Nephron (organoid): Measurements from ENCODE around the gene ADARB2.

ENCODE experiments used
- H3K27ac Mint-ChIP-seq, 3 experiments: 2 replicates each; pipeline ENCODE4 v1.8.0; 2020; ENCODE audit warnings: mixed read lengths in 3 of 3, mild to moderate bottlenecking in 2 of 3, moderate library complexity in 1 of 3
- H3K27me3 Mint-ChIP-seq: 2 replicates; pipeline ENCODE4 v1.8.0; 2021; ENCODE audit warnings: low read depth, mild to moderate bottlenecking, moderate library complexity, mixed read lengths
- H3K36me3 Mint-ChIP-seq: 2 replicates; pipeline ENCODE4 v1.8.0; 2020; ENCODE audit warnings: low read depth, mixed read lengths
- H3K4me1 Mint-ChIP-seq: 2 replicates; pipeline ENCODE4 v1.8.0; 2020; ENCODE audit warnings: mixed read lengths
- H3K4me3 Mint-ChIP-seq, 3 experiments: 2 replicates each; pipeline ENCODE4 v1.8.0; 2020; ENCODE audit warnings: mild to moderate bottlenecking in 3 of 3, mixed read lengths in 3 of 3, moderate library complexity in 2 of 3
- H3K9me3 Mint-ChIP-seq: 2 replicates; pipeline ENCODE4 v1.8.0; 2020; ENCODE audit warnings: mixed read lengths
- CTCF ChIP-seq, 3 experiments: fragments of 200-600 bp; sonication (generic); IDR thresholded peaks; one replicate each; pipeline ENCODE4 v1.5.0; 2021; ENCODE audit warnings: antibody characterized with exemption in 3 of 3; ENCODE audit not compliant: unreplicated experiment in 3 of 3

The ADARB2 gene

GRCh38 chr10:1632141-1632540 is 105.2 kb downstream of the ADARB2 start:
- no peaks in the 10 kb centered on the region for H3K9me3 Mint-ChIP-seq
- H3K4me3 Mint-ChIP-seq = no peak overlapping the region
- TF ChIP-seq CTCF (IDR thresholded peaks at IDR 0.05; ENCODE audit: unreplicated experiment in 3 of 3) = no peak
- H3K4me1 Mint-ChIP-seq = no peaks in the 10 kb centered on the region
- H3K27ac Mint-ChIP-seq = no peak overlapping the region
- H3K36me3 Mint-ChIP-seq = no peaks in the 10 kb centered on the region
- peaks cover 33% of the 10 kb centered on the region for H3K27me3 Mint-ChIP-seq

- Mint-ChIP-seq H3K9me3 (no peaks in the 10 kb centered on the region), H3K4me1 (no peaks in the 10 kb centered on the region), H3K36me3 (no peaks in the 10 kb centered on the region), H3K4me3 (no peak overlapping the region), H3K27ac (no peak overlapping the region), H3K27me3 (peaks cover 34% of the 10 kb centered on the region)
- TF ChIP-seq CTCF (IDR thresholded peaks at IDR 0.05; ENCODE audit: unreplicated experiment in 3 of 3) = no peak
Measured at GRCh38 chr10:1631282-1631681, 106.0 kb downstream of the ADARB2 start.

- peaks cover 28% of the 10 kb centered on the region for H3K27me3 Mint-ChIP-seq
- no peak overlapping the region for H3K4me3 Mint-ChIP-seq
- H3K4me1 Mint-ChIP-seq = no peaks in the 10 kb centered on the region
- TF ChIP-seq CTCF (IDR thresholded peaks at IDR 0.05; ENCODE audit: unreplicated experiment in 3 of 3) = no peak
- no peaks in the 10 kb centered on the region for H3K36me3 Mint-ChIP-seq
- no peaks in the 10 kb centered on the region for H3K9me3 Mint-ChIP-seq
- H3K27ac Mint-ChIP-seq = no peak overlapping the region
Measured at GRCh38 chr10:1630304-1630703, 107.0 kb downstream of the ADARB2 start.

GRCh38 chr10:1629326-1630198 is 107.8 kb downstream of the ADARB2 start:
- H3K27me3 Mint-ChIP-seq = peaks cover 22% of the 10 kb centered on the region
- H3K9me3 Mint-ChIP-seq = no peaks in the 10 kb centered on the region
- no peak overlapping the region for H3K27ac Mint-ChIP-seq
- TF ChIP-seq CTCF (IDR thresholded peaks at IDR 0.05; ENCODE audit: unreplicated experiment in 3 of 3) = no peak
- no peaks in the 10 kb centered on the region for H3K36me3 Mint-ChIP-seq
- H3K4me1 Mint-ChIP-seq = no peaks in the 10 kb centered on the region
- no peak overlapping the region for H3K4me3 Mint-ChIP-seq

GRCh38 chr10:1628757-1629156 is 108.6 kb downstream of the ADARB2 start:
- Mint-ChIP-seq H3K4me3 (no peak overlapping the region), H3K9me3 (no peaks in the 10 kb centered on the region), H3K27ac (no peak overlapping the region), H3K36me3 (no peaks in the 10 kb centered on the region), H3K27me3 (peaks cover 26% of the 10 kb centered on the region), H3K4me1 (no peaks in the 10 kb centered on the region)
- TF ChIP-seq CTCF (IDR thresholded peaks at IDR 0.05; ENCODE audit: unreplicated experiment in 3 of 3) = no peak

GRCh38 chr10:1627945-1628344 is 109.4 kb downstream of the ADARB2 start:
- no peak overlapping the region for H3K4me3 Mint-ChIP-seq
- no peaks in the 10 kb centered on the region for H3K36me3 Mint-ChIP-seq
- H3K9me3 Mint-ChIP-seq = no peaks in the 10 kb centered on the region
- H3K27ac Mint-ChIP-seq = no peak overlapping the region
- H3K4me1 Mint-ChIP-seq = no peaks in the 10 kb centered on the region
- TF ChIP-seq CTCF (IDR thresholded peaks at IDR 0.05; ENCODE audit: unreplicated experiment in 3 of 3) = no peak
- peaks cover 26% of the 10 kb centered on the region for H3K27me3 Mint-ChIP-seq
